GM12801 (cell line): Measurements from ENCODE around the gene ADAMTS7.

Source experiments
- CTCF ChIP-seq: IDR thresholded peaks from one replicate; pipeline ENCODE4 v1.5.1; 2011; ENCODE audit warnings: control low read depth; ENCODE audit not compliant: insufficient read length; ENCODE audit errors: extremely low read depth

ADAMTS7 gene

GRCh38 chr15:78836333-78836732 lies 25.1 kb upstream of the ADAMTS7 start:
- TF ChIP-seq CTCF: no peak

- no peak for TF ChIP-seq CTCF
These were observed 20.3 kb upstream of the ADAMTS7 start for GRCh38 chr15:78831229-78832207.

GRCh38 chr15:78830514-78831228 lies 19.4 kb upstream of the ADAMTS7 start:
- TF ChIP-seq CTCF: no peak

- no peak for TF ChIP-seq CTCF
These were observed 17.7 kb upstream of the ADAMTS7 start for GRCh38 chr15:78828920-78829319.

GRCh38 chr15:78822514-78822913 lies 11.2 kb upstream of the ADAMTS7 start:
- TF ChIP-seq CTCF: no peak

- TF ChIP-seq CTCF: no peak
These were observed 540 bp upstream of the ADAMTS7 start for GRCh38 chr15:78811825-78812183.

- no peak for TF ChIP-seq CTCF
These were observed 721 bp downstream of the ADAMTS7 start for GRCh38 chr15:78810362-78811123.
